Measurements from ENCODE around the gene BAIAP2L2. TPM values are rescaled to one million over a fixed set of nuclear protein-coding genes. Genes with fewer than 3 reads are reported as not detected.
A peak's percentile ranks its signal among the peaks of the same experiment; 100 is the strongest.
"Not testable (repeated sequence)": the region's sequence is repeated elsewhere in the genome, so short reads cannot be mapped to it uniquely, and the experiment has no call there.

The BAIAP2L2 gene
- polyA plus RNA-seq, 1 donor = 119 TPM

DNA sequence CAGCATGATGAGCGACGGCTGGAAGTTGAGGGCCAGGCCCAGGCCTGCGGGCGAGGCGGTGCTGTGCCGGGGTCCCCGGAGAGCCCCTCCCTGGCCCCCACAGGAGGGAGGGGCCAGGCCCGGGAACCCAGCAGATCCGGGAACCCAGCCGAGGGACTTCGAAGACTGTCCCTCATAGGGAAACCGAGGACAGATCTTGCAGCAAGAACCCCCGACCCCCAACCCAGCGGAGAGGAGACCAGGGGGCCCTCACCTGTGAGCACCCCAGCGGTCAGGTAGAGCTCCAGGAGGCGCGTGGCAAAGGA, 28.9 kb downstream of the BAIAP2L2 start:
- WGBS (ENCODE audit: insufficient coverage, low lambda C conversion rate) = no CpG with 5 or more reads among the region's 17 CpGs
- peaks cover 20% of the 10 kb centered on the region for H3K36me3 ChIP-seq (ENCODE audit: control insufficient read depth, insufficient read depth, low read length)
- peaks cover 32% of the 10 kb centered on the region for H3K27me3 ChIP-seq (ENCODE audit: control insufficient read depth, insufficient read depth, low read length)

DNA sequence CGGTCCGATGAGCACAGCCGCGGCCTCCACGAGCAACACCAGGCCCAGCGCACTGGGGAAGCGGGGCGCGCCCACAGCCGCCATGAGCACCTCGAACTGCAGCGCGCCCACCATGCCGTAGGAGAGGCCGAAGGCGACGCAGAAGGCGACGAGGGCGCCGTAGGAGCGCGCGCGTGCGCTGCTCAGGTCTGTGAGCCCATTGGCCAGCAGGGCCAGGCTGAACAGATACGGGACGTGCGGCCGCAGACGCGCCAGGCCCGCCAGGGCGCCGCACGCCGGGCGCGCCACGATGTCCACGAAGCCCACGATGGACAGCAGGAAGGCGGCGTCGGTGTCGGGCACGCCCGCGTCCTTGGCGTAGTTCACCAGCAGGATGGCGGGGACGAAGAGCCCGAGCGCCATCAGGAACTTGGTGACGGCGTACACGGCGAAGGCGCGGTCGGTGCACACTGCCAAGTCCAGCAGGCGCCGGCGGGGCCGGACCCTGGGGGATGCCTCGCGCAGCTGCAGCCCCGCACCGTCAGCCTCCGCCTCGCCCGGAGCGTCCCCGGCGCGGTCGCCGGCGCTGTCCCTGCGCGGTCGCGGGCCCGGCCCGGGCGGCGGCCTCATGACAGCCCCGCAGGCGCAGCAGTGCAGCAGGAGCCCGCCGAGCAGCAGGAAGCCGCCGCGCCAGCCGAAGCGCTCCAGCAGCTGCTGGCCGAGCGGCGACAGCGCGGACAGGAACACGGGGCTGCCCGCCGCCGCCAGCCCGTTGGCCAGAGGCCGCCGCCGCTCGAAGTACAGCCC, 29.4 kb downstream of the BAIAP2L2 start:
- H3K4me3 ChIP-seq (ENCODE audit: low read length) = no peak overlapping the region

More for the DNA sequence above, 28.9 kb downstream of the BAIAP2L2 start:
- no peak for DNase-seq
- Histone ChIP-seq H3K4me3 (ENCODE audit: low read length) (peak overlapping the region; percentile 6), H3K4me1 (ENCODE audit: control insufficient read depth, insufficient read depth, low read length) (peaks cover 10% of the 10 kb centered on the region), H3K9me3 (ENCODE audit: control insufficient read depth, low read depth, low read length) (peaks cover 14% of the 10 kb centered on the region), H3K27ac (ENCODE audit: low read length) (no peak overlapping the region)

DNA sequence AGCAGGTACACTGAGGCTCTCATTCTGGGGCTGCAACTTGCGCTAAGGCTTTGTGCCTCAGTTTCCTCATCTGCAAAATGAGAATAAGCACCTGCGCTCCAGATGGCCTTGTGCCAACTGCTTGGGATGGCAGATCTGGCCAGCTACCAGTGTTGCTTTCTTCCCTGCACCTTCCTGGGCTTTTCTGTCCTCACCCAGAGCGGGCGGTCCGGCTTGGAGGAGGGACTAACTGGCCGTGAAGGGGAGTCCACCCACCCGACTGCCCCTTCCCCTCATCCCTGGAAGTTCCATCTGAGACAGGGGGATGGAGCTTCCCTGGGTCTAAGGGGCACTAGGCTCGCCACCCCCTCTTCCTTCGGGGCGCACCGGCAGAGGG, 30.0 kb downstream of the BAIAP2L2 start:
- Histone ChIP-seq H3K4me1 (ENCODE audit: control insufficient read depth, insufficient read depth, low read length) (peaks cover 10% of the 10 kb centered on the region), H3K27ac (ENCODE audit: low read length) (no peak overlapping the region), H3K4me3 (ENCODE audit: low read length) (no peak overlapping the region), H3K9me3 (ENCODE audit: control insufficient read depth, low read depth, low read length) (peaks cover 14% of the 10 kb centered on the region), H3K36me3 (ENCODE audit: control insufficient read depth, insufficient read depth, low read length) (peaks cover 15% of the 10 kb centered on the region), H3K27me3 (ENCODE audit: control insufficient read depth, insufficient read depth, low read length) (peaks cover 32% of the 10 kb centered on the region)
- DNase-seq = no peak
- no CpG with 5 or more reads among the region's 11 CpGs for WGBS (ENCODE audit: insufficient coverage, low lambda C conversion rate)

More for the DNA sequence above, 29.4 kb downstream of the BAIAP2L2 start:
- Histone ChIP-seq H3K36me3 (ENCODE audit: control insufficient read depth, insufficient read depth, low read length) (peaks cover 18% of the 10 kb centered on the region), H3K9me3 (ENCODE audit: control insufficient read depth, low read depth, low read length) (peaks cover 14% of the 10 kb centered on the region), H3K27ac (ENCODE audit: low read length) (no peak overlapping the region), H3K4me1 (ENCODE audit: control insufficient read depth, insufficient read depth, low read length) (peaks cover 10% of the 10 kb centered on the region), H3K27me3 (ENCODE audit: control insufficient read depth, insufficient read depth, low read length) (peaks cover 32% of the 10 kb centered on the region)
- no CpG with 5 or more reads among the region's 110 CpGs for WGBS (ENCODE audit: insufficient coverage, low lambda C conversion rate)
- DNase-seq = peak in 1 of 2 donors; percentile 64

DNA sequence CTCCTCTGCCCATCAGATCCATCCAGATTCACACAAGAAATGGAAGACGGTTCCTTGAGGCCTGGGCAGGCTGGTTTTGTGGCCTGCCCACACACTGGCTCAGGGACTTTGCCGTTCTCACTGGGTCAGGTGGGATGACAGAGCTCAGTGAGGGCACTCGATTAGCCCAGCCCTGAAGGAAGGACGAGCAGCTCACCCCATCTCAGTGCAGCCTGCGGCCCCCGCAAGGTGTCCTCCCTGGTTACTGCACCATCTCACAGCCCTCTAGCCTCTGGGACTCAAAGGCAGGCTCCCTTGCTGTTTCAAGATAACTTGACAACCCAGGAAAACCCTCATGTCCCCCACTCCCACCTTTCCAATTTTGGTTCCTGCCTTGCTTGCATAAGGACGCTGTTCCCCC, 30.7 kb downstream of the BAIAP2L2 start:
- Histone ChIP-seq H3K9me3 (ENCODE audit: control insufficient read depth, low read depth, low read length) (peaks cover 14% of the 10 kb centered on the region), H3K4me1 (ENCODE audit: control insufficient read depth, insufficient read depth, low read length) (peaks cover 10% of the 10 kb centered on the region), H3K4me3 (ENCODE audit: low read length) (no peak overlapping the region), H3K36me3 (ENCODE audit: control insufficient read depth, insufficient read depth, low read length) (peaks cover 14% of the 10 kb centered on the region), H3K27me3 (ENCODE audit: control insufficient read depth, insufficient read depth, low read length) (peaks cover 32% of the 10 kb centered on the region), H3K27ac (ENCODE audit: low read length) (no peak overlapping the region)
- WGBS (ENCODE audit: insufficient coverage, low lambda C conversion rate) = no CpG with 5 or more reads among the region's 7 CpGs
- no peak for DNase-seq

DNA sequence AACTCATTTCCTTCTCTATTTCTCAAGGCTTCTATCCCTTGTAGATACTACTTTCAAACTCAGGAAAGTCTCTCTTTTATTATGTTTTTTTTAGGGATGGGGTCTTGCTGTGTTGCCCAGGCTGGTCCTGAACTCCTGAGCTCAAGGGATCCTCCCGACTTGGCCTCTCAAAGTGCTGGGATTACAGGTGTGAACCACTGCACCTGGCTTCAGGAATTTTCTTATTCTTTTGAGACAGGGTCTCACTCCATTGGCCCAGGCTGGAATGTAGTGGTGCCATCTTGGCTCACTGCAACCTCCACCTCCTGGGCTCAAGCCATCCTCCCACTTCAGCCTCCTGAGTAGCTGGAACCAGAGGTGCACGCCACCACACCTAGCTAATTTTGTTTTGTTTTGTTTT, 31.3 kb downstream of the BAIAP2L2 start:
- DNase-seq; H3K4me1 ChIP-seq (ENCODE audit: control insufficient read depth, insufficient read depth, low read length); H3K27ac ChIP-seq (ENCODE audit: low read length); H3K4me3 ChIP-seq (ENCODE audit: low read length): not testable (repeated sequence)
- Histone ChIP-seq H3K9me3 (ENCODE audit: control insufficient read depth, low read depth, low read length) (peaks cover 17% of the 10 kb centered on the region), H3K36me3 (ENCODE audit: control insufficient read depth, insufficient read depth, low read length) (peaks cover 17% of the 10 kb centered on the region), H3K27me3 (ENCODE audit: control insufficient read depth, insufficient read depth, low read length) (peaks cover 32% of the 10 kb centered on the region)
- no CpG with 5 or more reads among the region's 2 CpGs for WGBS (ENCODE audit: insufficient coverage, low lambda C conversion rate)

DNA sequence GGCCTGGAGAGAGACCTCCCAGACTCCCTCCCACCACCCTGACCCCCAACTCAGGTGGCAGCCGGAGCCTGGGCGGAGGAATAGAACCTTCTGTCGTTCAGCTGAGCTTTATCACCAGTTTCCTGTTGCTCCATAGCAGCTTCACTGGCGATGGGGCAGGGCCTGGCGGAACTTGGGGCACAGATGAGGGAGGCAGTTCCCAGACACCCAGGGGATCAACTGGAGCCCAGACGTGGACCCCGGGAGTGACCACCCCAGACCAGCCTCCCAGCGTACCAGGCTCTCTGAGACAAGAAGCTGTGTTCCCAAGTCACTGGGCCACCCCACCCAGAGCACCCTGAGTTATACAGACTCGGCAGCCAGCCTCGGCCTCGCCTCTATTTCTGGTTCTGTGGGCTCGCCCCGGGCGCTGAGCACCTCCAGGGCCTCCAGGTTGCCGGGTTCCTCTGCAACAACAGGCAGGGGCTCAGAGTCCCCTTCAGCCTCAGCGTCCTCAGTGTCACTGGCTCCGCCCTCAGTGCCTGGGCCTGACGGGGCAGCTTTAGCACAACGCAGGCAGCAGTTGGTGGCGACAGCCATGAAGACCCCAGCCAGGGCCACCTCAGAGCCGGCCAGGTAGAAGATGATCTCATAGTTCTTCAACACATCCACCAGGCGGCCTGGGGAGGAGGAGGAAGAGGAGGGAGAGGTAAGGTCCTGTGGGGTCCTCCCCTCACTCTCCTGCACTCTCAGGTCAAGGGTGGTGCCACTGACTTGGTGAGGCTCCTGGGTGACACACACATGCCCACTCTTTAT, 32.2 kb downstream of the BAIAP2L2 start:
- H3K27me3 ChIP-seq (ENCODE audit: control insufficient read depth, insufficient read depth, low read length) = peaks cover 27% of the 10 kb centered on the region
- no peak for DNase-seq
- no peak overlapping the region for H3K4me3 ChIP-seq (ENCODE audit: low read length)
- WGBS (ENCODE audit: insufficient coverage, low lambda C conversion rate) = no CpG with 5 or more reads among the region's 22 CpGs
- H3K27ac ChIP-seq (ENCODE audit: low read length) = no peak overlapping the region
- peaks cover 17% of the 10 kb centered on the region for H3K9me3 ChIP-seq (ENCODE audit: control insufficient read depth, low read depth, low read length)
- H3K4me1 ChIP-seq (ENCODE audit: control insufficient read depth, insufficient read depth, low read length) = peaks cover 10% of the 10 kb centered on the region
- peaks cover 25% of the 10 kb centered on the region for H3K36me3 ChIP-seq (ENCODE audit: control insufficient read depth, insufficient read depth, low read length)

DNA sequence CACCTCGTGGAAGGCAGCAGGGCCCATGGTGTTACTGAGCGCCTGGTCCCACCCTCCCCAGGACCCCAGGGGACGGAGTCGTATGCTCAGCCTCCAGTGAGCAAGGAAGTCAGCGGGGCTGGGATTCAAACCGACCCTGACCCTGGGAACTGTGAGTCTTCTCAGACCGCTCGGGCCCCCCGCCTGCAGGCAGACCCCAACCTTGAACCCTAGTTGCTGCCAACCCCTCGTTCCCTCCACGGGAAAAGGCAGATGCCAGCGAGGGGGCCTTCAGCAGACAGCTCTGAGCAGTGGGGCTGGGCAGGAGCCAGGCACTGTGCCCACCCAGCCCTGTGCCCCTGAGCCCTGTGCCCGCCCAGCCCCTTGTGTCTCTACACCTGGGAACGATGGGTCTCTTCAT, 32.9 kb downstream of the BAIAP2L2 start:
- Histone ChIP-seq H3K9me3 (ENCODE audit: control insufficient read depth, low read depth, low read length) (peaks cover 16% of the 10 kb centered on the region), H3K4me3 (ENCODE audit: low read length) (no peak overlapping the region), H3K27me3 (ENCODE audit: control insufficient read depth, insufficient read depth, low read length) (peaks cover 20% of the 10 kb centered on the region), H3K36me3 (ENCODE audit: control insufficient read depth, insufficient read depth, low read length) (peaks cover 32% of the 10 kb centered on the region), H3K27ac (ENCODE audit: low read length) (no peak overlapping the region), H3K4me1 (ENCODE audit: control insufficient read depth, insufficient read depth, low read length) (peaks cover 10% of the 10 kb centered on the region)
- no peak for DNase-seq
- no CpG with 5 or more reads among the region's 14 CpGs for WGBS (ENCODE audit: insufficient coverage, low lambda C conversion rate)

DNA sequence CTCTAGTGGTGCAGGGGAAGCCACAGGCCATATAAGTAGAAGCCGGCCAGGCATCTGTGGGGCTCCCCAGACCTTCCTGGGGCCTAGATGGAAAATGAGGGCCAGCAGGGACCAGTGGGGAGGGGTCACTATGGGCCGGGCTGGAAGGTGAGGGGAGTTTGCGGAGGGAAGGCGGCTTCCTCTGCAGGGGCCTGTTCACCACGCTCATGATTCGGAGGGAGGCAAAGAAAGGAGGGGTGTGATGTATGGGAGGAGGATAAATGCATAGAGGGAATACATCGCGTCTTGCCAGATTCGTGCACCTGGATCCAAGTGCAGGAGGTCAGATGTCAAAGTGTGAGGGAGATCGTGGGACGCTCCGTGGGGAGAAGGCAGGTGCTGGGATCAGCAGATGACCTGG, 33.4 kb downstream of the BAIAP2L2 start:
- Histone ChIP-seq H3K9me3 (ENCODE audit: control insufficient read depth, low read depth, low read length) (peaks cover 11% of the 10 kb centered on the region), H3K27me3 (ENCODE audit: control insufficient read depth, insufficient read depth, low read length) (peaks cover 15% of the 10 kb centered on the region), H3K27ac (ENCODE audit: low read length) (no peak overlapping the region), H3K4me1 (ENCODE audit: control insufficient read depth, insufficient read depth, low read length) (peaks cover 6% of the 10 kb centered on the region), H3K36me3 (ENCODE audit: control insufficient read depth, insufficient read depth, low read length) (peaks cover 37% of the 10 kb centered on the region), H3K4me3 (ENCODE audit: low read length) (no peak overlapping the region)
- 80% methylated on average over 1 of the region's 12 CpGs for WGBS (ENCODE audit: insufficient coverage, low lambda C conversion rate)
- DNase-seq = no peak

DNA sequence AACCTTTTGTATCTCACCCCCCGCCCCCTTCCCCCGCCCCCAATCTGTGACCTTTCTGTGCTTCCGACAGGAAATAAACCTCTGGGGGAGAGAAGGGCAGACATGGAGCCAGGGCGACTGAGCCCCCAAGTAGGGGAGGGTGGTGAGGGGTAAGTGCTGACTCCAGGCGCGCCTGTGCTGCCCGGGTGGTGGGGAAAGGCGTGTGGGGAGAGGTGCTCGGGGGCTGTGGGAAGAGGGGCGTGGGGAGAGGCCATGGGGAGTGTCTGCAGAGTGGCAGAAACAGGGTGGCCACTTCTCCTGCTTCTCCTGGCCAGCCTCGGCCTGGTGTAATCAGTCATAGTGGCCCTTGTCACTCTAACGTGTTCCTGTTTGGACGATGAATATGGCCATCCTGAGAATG, 34.5 kb downstream of the BAIAP2L2 start:
- peaks cover 7% of the 10 kb centered on the region for H3K27me3 ChIP-seq (ENCODE audit: control insufficient read depth, insufficient read depth, low read length)
- H3K4me3 ChIP-seq (ENCODE audit: low read length) = no peak overlapping the region
- no peaks in the 10 kb centered on the region for H3K4me1 ChIP-seq (ENCODE audit: control insufficient read depth, insufficient read depth, low read length)
- whole genome bisulfite sequencing (ENCODE audit: insufficient coverage, low lambda C conversion rate) = no CpG with 5 or more reads among the region's 13 CpGs
- peaks cover 6% of the 10 kb centered on the region for H3K9me3 ChIP-seq (ENCODE audit: control insufficient read depth, low read depth, low read length)
- H3K36me3 ChIP-seq (ENCODE audit: control insufficient read depth, insufficient read depth, low read length) = peaks cover 46% of the 10 kb centered on the region
- DNase-seq = no peak
- no peak overlapping the region for H3K27ac ChIP-seq (ENCODE audit: low read length)

DNA sequence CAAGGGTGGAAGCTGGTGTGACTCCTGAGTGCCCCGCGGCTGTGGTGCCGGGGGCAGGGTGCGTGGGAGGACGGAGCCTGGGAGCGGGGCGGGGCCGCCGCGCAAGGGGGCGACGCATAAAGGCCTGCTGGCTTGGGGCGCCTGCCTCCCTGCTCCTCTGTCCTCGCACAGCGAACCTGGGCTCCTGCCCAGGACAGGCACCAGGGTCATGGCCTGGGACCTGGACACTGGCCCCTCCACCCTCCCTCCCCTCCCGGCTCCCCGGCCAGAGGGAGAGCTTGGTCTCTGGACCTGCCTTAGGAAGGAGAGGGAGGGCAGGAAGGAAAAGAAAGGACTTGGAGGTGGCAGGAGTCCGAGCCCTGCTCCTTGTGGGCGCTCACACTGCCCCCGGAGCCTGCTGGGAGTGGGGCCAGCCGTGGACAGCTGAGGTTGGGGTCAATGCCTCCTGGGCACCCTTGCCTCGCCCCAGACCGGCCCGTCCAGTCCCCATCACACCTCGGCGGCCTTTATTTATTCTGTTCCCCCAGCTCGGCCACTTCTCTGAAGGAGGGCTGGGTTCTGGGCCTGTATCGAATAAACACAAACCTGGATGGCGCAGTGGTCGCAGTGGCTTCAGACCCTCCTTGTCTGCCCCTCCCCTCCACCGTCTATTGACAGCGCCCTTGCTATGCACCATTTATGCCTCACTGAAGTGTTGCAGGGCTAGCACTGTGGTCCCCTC, 35.2 kb downstream of the BAIAP2L2 start:
- WGBS (ENCODE audit: insufficient coverage, low lambda C conversion rate) = 80% methylated on average over 1 of the region's 32 CpGs
- H3K36me3 ChIP-seq (ENCODE audit: control insufficient read depth, insufficient read depth, low read length) = peaks cover 50% of the 10 kb centered on the region
- DNase-seq = no peak

More for the DNA sequence above, 35.2 kb downstream of the BAIAP2L2 start:
- no peak overlapping the region for H3K4me3 ChIP-seq (ENCODE audit: low read length)
- H3K27ac ChIP-seq (ENCODE audit: low read length) = no peak overlapping the region
- peaks cover under 1% of the 10 kb centered on the region for H3K27me3 ChIP-seq (ENCODE audit: control insufficient read depth, insufficient read depth, low read length)
- H3K4me1 ChIP-seq (ENCODE audit: control insufficient read depth, insufficient read depth, low read length) = no peaks in the 10 kb centered on the region
- peaks cover 2% of the 10 kb centered on the region for H3K9me3 ChIP-seq (ENCODE audit: control insufficient read depth, low read depth, low read length)
